ENCODE results near the gene GJB3. TPM values are rescaled to one million over a fixed set of nuclear protein-coding genes. Genes with fewer than 3 reads are reported as not detected.

Gene GJB3
- total RNA-seq, 1 experiment from 2014 or later = 46.7 TPM

DNA sequence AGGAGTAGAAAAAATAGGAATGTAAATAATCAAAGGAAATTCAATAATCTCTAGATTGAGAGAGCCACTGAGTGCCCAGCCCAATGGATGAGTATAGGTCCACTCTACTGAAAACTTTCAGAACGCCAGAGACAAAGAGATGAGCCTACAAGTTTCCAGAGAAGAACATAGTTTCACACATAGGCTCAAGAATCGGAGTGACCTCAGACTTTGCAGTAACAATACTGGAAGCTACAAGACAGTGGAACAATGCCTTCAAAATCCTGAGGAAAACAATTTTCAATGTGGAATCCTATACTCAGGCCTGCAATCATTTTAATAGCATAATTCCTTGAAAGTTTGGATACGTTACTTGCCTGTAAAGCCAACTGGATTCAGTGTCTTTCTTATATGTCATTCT lies 22.8 kb downstream of the GJB3 start:
- Histone ChIP-seq H3K4me1 (ENCODE audit: control insufficient read depth in 1 of 2, insufficient read depth in 2 of 2, low read length in 2 of 2) (peaks cover 0 to 3% of the 10 kb centered on the region in 2 experiments; a peak in 1 of 4 replicates), H3K9me3 (ENCODE audit: control insufficient read depth in 1 of 2, insufficient read depth in 1 of 2, low read depth in 1 of 2, low read length in 2 of 2) (no peaks in the 10 kb centered on the region), H3K9me2 (ENCODE audit: insufficient read depth) (no peaks in the 10 kb centered on the region), H4K20me1 (ENCODE audit: insufficient read depth) (no peaks in the 10 kb centered on the region), H3K9ac (ENCODE audit: low read length) (no peak overlapping the region), H3K36me3 (ENCODE audit: control insufficient read depth in 1 of 2, insufficient read depth in 2 of 2, low read length in 2 of 2) (no peaks in the 10 kb centered on the region), H3K4me3 (replicated peaks in 1 of 2; ENCODE audit: low read depth in 1 of 2, low read length in 2 of 2) (no peak overlapping the region), H3K4me2 (ENCODE audit: low read length) (no peak overlapping the region), H3K79me2 (ENCODE audit: insufficient read depth, low read length) (no peaks in the 10 kb centered on the region), H3K27ac (ENCODE audit: low read depth, low read length) (no peak overlapping the region), H3K27me3 (ENCODE audit: insufficient read depth, low read length) (no peaks in the 10 kb centered on the region), H2AFZ (ENCODE audit: low read depth, low read length, poor library complexity, severe bottlenecking) (no peak overlapping the region)
- ATAC-seq (no peak), DNase-seq (ENCODE audit: low read depth, low spot score) (no peak)
- no TSS peak for BruUV-seq (replicated peaks)
- TF ChIP-seq ZFX (IDR thresholded peaks at IDR 0.05) (no peak), ELF1 (IDR thresholded peaks at IDR 0.05; ENCODE audit: borderline replicate concordance, low read depth) (no peak), SP1 (IDR thresholded peaks at IDR 0.05; ENCODE audit: low read depth) (no peak), ZNF274 (IDR thresholded peaks at IDR 0.05; ENCODE audit: low read depth, low read length) (no peak), CEBPB (IDR thresholded peaks at IDR 0.05; ENCODE audit: low read depth) (no peak), YY1 (IDR thresholded peaks at IDR 0.05; ENCODE audit: extremely low read depth, insufficient replicate concordance, low read depth, low read length) (no peak), FOSL1 (IDR thresholded peaks at IDR 0.05; ENCODE audit: low read depth) (no peak), EZH2phosphoT487 (IDR thresholded peaks at IDR 0.05; ENCODE audit: borderline replicate concordance) (no peak), TCF7L2 (IDR thresholded peaks at IDR 0.05; ENCODE audit: borderline replicate concordance, extremely low read depth, insufficient read depth, insufficient read length) (no peak), EGR1 (IDR thresholded peaks at IDR 0.05; ENCODE audit: low read depth) (no peak), EZH2 (IDR thresholded peaks at IDR 0.05) (no peak), CBX3 (IDR thresholded peaks at IDR 0.05; ENCODE audit: low read depth) (no peak), ZBTB33 (IDR thresholded peaks at IDR 0.05; ENCODE audit: extremely low read depth, insufficient replicate concordance, low read length) (no peak), POLR2A (IDR thresholded peaks at IDR 0.05; ENCODE audit: borderline replicate concordance, extremely low read depth, insufficient read depth, insufficient read length) (no peak), SIN3A (IDR thresholded peaks at IDR 0.05; ENCODE audit: low read depth) (no peak), RAD21 (IDR thresholded peaks at IDR 0.05; ENCODE audit: low read depth) (no peak)
- TF ChIP-seq, protein P1, sequence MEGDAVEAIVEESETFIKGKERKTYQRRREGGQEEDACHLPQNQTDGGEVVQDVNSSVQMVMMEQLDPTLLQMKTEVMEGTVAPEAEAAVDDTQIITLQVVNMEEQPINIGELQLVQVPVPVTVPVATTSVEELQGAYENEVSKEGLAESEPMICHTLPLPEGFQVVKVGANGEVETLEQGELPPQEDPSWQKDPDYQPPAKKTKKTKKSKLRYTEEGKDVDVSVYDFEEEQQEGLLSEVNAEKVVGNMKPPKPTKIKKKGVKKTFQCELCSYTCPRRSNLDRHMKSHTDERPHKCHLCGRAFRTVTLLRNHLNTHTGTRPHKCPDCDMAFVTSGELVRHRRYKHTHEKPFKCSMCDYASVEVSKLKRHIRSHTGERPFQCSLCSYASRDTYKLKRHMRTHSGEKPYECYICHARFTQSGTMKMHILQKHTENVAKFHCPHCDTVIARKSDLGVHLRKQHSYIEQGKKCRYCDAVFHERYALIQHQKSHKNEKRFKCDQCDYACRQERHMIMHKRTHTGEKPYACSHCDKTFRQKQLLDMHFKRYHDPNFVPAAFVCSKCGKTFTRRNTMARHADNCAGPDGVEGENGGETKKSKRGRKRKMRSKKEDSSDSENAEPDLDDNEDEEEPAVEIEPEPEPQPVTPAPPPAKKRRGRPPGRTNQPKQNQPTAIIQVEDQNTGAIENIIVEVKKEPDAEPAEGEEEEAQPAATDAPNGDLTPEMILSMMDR (IDR thresholded peaks at IDR 0.05 in 2 of 3, conservative IDR thresholded peaks at IDR 0.05 in 1 of 3; ENCODE audit: borderline replicate concordance in 1 of 3, insufficient read depth in 1 of 3, low read depth in 2 of 3, low read length in 2 of 3) = no peak
- TF ChIP-seq, protein P2, sequence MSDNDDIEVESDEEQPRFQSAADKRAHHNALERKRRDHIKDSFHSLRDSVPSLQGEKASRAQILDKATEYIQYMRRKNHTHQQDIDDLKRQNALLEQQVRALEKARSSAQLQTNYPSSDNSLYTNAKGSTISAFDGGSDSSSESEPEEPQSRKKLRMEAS (IDR thresholded peaks at IDR 0.05) = no peak
- TF ChIP-seq, protein P3, sequence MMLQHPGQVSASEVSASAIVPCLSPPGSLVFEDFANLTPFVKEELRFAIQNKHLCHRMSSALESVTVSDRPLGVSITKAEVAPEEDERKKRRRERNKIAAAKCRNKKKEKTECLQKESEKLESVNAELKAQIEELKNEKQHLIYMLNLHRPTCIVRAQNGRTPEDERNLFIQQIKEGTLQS (IDR thresholded peaks at IDR 0.05) = no peak
- TF ChIP-seq, protein P4, sequence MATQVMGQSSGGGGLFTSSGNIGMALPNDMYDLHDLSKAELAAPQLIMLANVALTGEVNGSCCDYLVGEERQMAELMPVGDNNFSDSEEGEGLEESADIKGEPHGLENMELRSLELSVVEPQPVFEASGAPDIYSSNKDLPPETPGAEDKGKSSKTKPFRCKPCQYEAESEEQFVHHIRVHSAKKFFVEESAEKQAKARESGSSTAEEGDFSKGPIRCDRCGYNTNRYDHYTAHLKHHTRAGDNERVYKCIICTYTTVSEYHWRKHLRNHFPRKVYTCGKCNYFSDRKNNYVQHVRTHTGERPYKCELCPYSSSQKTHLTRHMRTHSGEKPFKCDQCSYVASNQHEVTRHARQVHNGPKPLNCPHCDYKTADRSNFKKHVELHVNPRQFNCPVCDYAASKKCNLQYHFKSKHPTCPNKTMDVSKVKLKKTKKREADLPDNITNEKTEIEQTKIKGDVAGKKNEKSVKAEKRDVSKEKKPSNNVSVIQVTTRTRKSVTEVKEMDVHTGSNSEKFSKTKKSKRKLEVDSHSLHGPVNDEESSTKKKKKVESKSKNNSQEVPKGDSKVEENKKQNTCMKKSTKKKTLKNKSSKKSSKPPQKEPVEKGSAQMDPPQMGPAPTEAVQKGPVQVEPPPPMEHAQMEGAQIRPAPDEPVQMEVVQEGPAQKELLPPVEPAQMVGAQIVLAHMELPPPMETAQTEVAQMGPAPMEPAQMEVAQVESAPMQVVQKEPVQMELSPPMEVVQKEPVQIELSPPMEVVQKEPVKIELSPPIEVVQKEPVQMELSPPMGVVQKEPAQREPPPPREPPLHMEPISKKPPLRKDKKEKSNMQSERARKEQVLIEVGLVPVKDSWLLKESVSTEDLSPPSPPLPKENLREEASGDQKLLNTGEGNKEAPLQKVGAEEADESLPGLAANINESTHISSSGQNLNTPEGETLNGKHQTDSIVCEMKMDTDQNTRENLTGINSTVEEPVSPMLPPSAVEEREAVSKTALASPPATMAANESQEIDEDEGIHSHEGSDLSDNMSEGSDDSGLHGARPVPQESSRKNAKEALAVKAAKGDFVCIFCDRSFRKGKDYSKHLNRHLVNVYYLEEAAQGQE (IDR thresholded peaks at IDR 0.05; ENCODE audit: low read depth) = no peak
- ChIA-PET CTCF (interaction anchor here (1.5 kb wide), 1 partner anchor 17 kb away, joined by 3 read pairs; no protein-coding TSS in a partner anchor), RAD21 (ENCODE audit: low non-redundant PET in 1 of 2, low total read pairs in 2 of 2, uncharacterized antibody in 2 of 2, unreplicated experiment in 2 of 2) (no interaction called here), POLR2A (no interaction called here)
- intact Hi-C loops (cut with micrococcal nuclease) = no loop called here

All from HCT116 (cell line).